Liver (tissue), 3 donors: ENCODE measurements around the gene CTSF.

Experiments used
- ATF3 ChIP-seq: IDR thresholded peaks from 2 replicates; pipeline ENCODE4 v1.6.1; 2016; ENCODE audit warnings: antibody characterized with exemption
- CTCF ChIP-seq: fragments of 150-350 bp; IDR thresholded peaks from 2 replicates; pipeline ENCODE4 v1.5.1; 2017; ENCODE audit warnings: improper control_type of control experiment, low read depth, low read length; ENCODE audit not compliant: missing input control
- FOXA1 ChIP-seq: IDR thresholded peaks from 2 replicates; pipeline ENCODE4 v1.6.1; 2016; ENCODE audit warnings: antibody characterized with exemption
- FOXA2 ChIP-seq: IDR thresholded peaks from 2 replicates; pipeline ENCODE4 v1.6.1; 2016; ENCODE audit warnings: antibody characterized with exemption
- GABPA ChIP-seq, 2 donors: IDR thresholded peaks in 1 of 2; conservative IDR thresholded peaks in 1 of 2; 2 replicates each; pipeline ENCODE4 v1.6.1; 2016; ENCODE audit warnings: antibody characterized with exemption in 2 of 2, mild to moderate bottlenecking in 1 of 2, moderate library complexity in 1 of 2
- JUND ChIP-seq, 2 donors: IDR thresholded peaks; 2 replicates each; pipeline ENCODE4 v1.6.1; 2016; ENCODE audit warnings: antibody characterized with exemption in 2 of 2
- MAX ChIP-seq: IDR thresholded peaks from 2 replicates; pipeline ENCODE4 v1.6.1; 2016; ENCODE audit warnings: antibody characterized with exemption
- RAD21 ChIP-seq, 2 donors: IDR thresholded peaks; 2 replicates each; pipeline ENCODE4 v1.6.1; 2016; ENCODE audit warnings: antibody characterized with exemption in 2 of 2, mild to moderate bottlenecking in 2 of 2
- REST ChIP-seq: IDR thresholded peaks from 2 replicates; pipeline ENCODE4 v1.6.1; 2016; ENCODE audit warnings: antibody characterized with exemption, mild to moderate bottlenecking
- SP1 ChIP-seq: IDR thresholded peaks from 2 replicates; pipeline ENCODE4 v1.6.1; 2018; ENCODE audit warnings: antibody characterized with exemption, mild to moderate bottlenecking
- TAF1 ChIP-seq: conservative IDR thresholded peaks from 2 replicates; pipeline ENCODE4 v1.6.1; 2016; ENCODE audit warnings: antibody characterized with exemption, mild to moderate bottlenecking
- ZBTB33 ChIP-seq: IDR thresholded peaks from 2 replicates; pipeline ENCODE4 v1.6.1; 2016; ENCODE audit warnings: antibody characterized with exemption
- donor health status: healthy.
- donor health status: healthy.

- TF ChIP-seq CTCF (no peak), ZBTB33 (no peak), RAD21 (IDR thresholded peaks at IDR 0.05) (no peak), REST (no peak), SP1 (no peak), JUND (IDR thresholded peaks at IDR 0.05) (no peak), MAX (no peak), ATF3 (no peak), TAF1 (no peak), GABPA (IDR thresholded peaks at IDR 0.05 in 1 of 2, conservative IDR thresholded peaks at IDR 0.05 in 1 of 2) (no peak), FOXA1 (no peak), FOXA2 (no peak)
Measured at GRCh38 chr11:66562275-66562674, 6.1 kb downstream of the CTSF start.
